Spinal cord (tissue), 10 donors: ENCODE data around the gene NPC1. TPM values are rescaled to one million over a fixed set of nuclear protein-coding genes. Genes with fewer than 3 reads are reported as not detected.
A peak's percentile ranks its signal among the peaks of the same experiment; 100 is the strongest.

ENCODE experiments used
- DNase-seq, 6 donors: peaks; one replicate each; pipeline versions ENCODE4 v3.0.0 to v3.0.0-alpha.2; 2013 to 2015; ENCODE audit warnings: low spot score in 6 of 6, low read depth in 4 of 6
- H3K27ac ChIP-seq: one replicate; pipeline ENCODE4 v1.5.1; 2013; ENCODE audit warnings: low read depth, low read length, control low read depth
- H3K27me3 ChIP-seq: one replicate; pipeline ENCODE4 v1.6.1; 2013; ENCODE audit warnings: low read length; ENCODE audit not compliant: control insufficient read depth, insufficient read depth
- H3K36me3 ChIP-seq: one replicate; pipeline ENCODE4 v1.6.1; 2013; ENCODE audit warnings: low read length; ENCODE audit not compliant: control insufficient read depth, insufficient read depth
- H3K4me1 ChIP-seq: one replicate; pipeline ENCODE4 v1.6.1; 2013; ENCODE audit warnings: low read length; ENCODE audit not compliant: control insufficient read depth, insufficient read depth
- H3K4me3 ChIP-seq: one replicate; pipeline ENCODE4 v1.5.1; 2013; ENCODE audit warnings: low read depth, low read length, control low read depth
- H3K9me3 ChIP-seq: one replicate; pipeline ENCODE4 v1.6.1; 2013; ENCODE audit warnings: low read length; ENCODE audit not compliant: control insufficient read depth, insufficient read depth
- WGBS: methylation state at CpG from one replicate; pipeline ENCODE4 v1.1.5; 2013; ENCODE audit warnings: missing lambda C conversion rate; ENCODE audit not compliant: insufficient coverage; 5-methylcytosine and 5-hydroxymethylcytosine counted together
- polyA plus RNA-seq, 2 donors: library from polyadenylated mRNA; unstranded; fragments of 120-200 nt; gene quantifications; one replicate each; pipeline ENCODE4 v1.2.1, GENCODE V29; 2013; ENCODE audit not compliant: insufficient read length in 2 of 2
- total RNA-seq, 2 donors: library from RNA; depleted of rRNA in 1 of 2; stranded (reverse); fragments of 120-200 nt in 1 of 2; fragments of >200 nt in 1 of 2; gene quantifications; one replicate each; pipeline versions ENCODE4 v1.2.3 to v1.2.4, GENCODE V29; 2013 to 2014
- donor health status: healthy.

NPC1 gene
- total and polyA plus RNA-seq, 4 donors = 29.0 to 63.4 (median 38.8) TPM

DNA sequence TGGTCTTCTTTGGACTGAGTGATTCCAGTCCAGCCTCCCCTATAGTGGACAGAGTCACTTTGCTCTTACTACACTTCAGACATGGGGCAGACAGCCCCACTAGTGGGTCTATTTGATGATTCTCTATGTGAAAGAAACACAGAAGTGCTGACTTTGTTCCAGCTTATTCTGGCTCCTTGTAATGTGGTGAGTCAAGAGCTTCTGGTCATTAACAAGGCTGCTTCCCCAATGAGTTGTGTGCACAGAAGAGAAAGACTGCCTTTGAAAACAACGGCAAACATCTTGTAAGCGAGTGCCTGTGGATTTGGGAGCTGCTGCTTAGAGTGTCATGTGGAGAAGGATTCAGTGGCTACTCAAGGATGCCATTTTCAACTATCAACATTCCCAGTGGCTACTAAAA is 43.8 kb downstream of the NPC1 start:
- no peaks in the 10 kb centered on the region for H3K4me1 ChIP-seq
- no peak overlapping the region for H3K4me3 ChIP-seq
- DNase-seq = peak in 1 of 6 donors; percentile 18
- peaks cover 57% of the 10 kb centered on the region for H3K36me3 ChIP-seq
- no peaks in the 10 kb centered on the region for H3K27me3 ChIP-seq
- no peak overlapping the region for H3K27ac ChIP-seq
- WGBS = 100% methylated on average over 1 of the region's 2 CpGs
- H3K9me3 ChIP-seq = no peaks in the 10 kb centered on the region

GRCh38 chr18:23541349-23542093 is 44.8 kb downstream of the NPC1 start:
- H3K36me3 ChIP-seq = peaks cover 61% of the 10 kb centered on the region
- DNase-seq = no peak
- H3K9me3 ChIP-seq = no peaks in the 10 kb centered on the region
- H3K4me3 ChIP-seq = no peak overlapping the region
- H3K27ac ChIP-seq = no peak overlapping the region
- H3K4me1 ChIP-seq = no peaks in the 10 kb centered on the region
- H3K27me3 ChIP-seq = no peaks in the 10 kb centered on the region
- 91% methylated on average over 8 of the region's 9 CpGs for WGBS

GRCh38 chr18:23540867-23541266 is 45.4 kb downstream of the NPC1 start:
- 90% methylated on average over 2 of the region's 5 CpGs for WGBS
- Histone ChIP-seq H3K4me1 (no peaks in the 10 kb centered on the region), H3K27ac (no peak overlapping the region), H3K27me3 (no peaks in the 10 kb centered on the region), H3K9me3 (no peaks in the 10 kb centered on the region), H3K4me3 (no peak overlapping the region), H3K36me3 (peaks cover 67% of the 10 kb centered on the region)
- no peak for DNase-seq

- 87% methylated on average over 3 of the region's 9 CpGs for WGBS
- Histone ChIP-seq H3K9me3 (no peaks in the 10 kb centered on the region), H3K4me3 (no peak overlapping the region), H3K36me3 (peaks cover 68% of the 10 kb centered on the region), H3K27me3 (no peaks in the 10 kb centered on the region), H3K4me1 (no peaks in the 10 kb centered on the region), H3K27ac (no peak overlapping the region)
- DNase-seq = no peak
Measured at GRCh38 chr18:23539911-23540525, 46.3 kb downstream of the NPC1 start.

- WGBS = 100% methylated on average over 2 of the region's 9 CpGs
- Histone ChIP-seq H3K4me3 (no peak overlapping the region), H3K4me1 (no peaks in the 10 kb centered on the region), H3K27ac (no peak overlapping the region), H3K9me3 (no peaks in the 10 kb centered on the region), H3K27me3 (no peaks in the 10 kb centered on the region), H3K36me3 (peaks cover 72% of the 10 kb centered on the region)
- DNase-seq = no peak
Measured at GRCh38 chr18:23539296-23539695, 47.0 kb downstream of the NPC1 start.

GRCh38 chr18:23538870-23539269 is 47.4 kb downstream of the NPC1 start:
- Histone ChIP-seq H3K9me3 (no peaks in the 10 kb centered on the region), H3K4me1 (no peaks in the 10 kb centered on the region), H3K27me3 (no peaks in the 10 kb centered on the region), H3K36me3 (peaks cover 72% of the 10 kb centered on the region), H3K4me3 (no peak overlapping the region), H3K27ac (no peak overlapping the region)
- 96% methylated on average over 3 of the region's 6 CpGs for WGBS
- DNase-seq = no peak

DNA sequence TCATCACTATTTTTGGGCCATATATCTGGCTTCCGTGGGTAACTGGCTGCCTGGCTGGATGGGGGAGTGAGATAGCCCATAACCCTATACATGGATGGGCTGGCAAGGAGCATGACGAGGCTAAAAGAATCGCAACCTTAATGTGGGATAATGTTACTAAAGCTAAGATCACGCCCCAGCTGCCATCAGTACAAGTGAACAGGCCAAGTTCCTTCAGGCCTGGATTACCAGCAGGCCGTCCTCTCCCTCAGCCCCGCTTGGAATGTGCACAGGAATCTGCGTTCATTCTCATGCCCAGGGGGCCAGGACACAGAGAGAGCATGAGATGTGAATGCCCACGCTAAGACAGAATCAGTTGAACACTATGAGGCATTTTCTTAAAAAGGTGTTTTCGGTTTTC is 48.3 kb downstream of the NPC1 start:
- Histone ChIP-seq H3K27ac (no peak overlapping the region), H3K36me3 (peaks cover 71% of the 10 kb centered on the region), H3K4me1 (no peaks in the 10 kb centered on the region), H3K27me3 (no peaks in the 10 kb centered on the region), H3K4me3 (no peak overlapping the region), H3K9me3 (no peaks in the 10 kb centered on the region)
- DNase-seq = no peak
- 95% methylated on average over 8 of the region's 9 CpGs for WGBS

DNA sequence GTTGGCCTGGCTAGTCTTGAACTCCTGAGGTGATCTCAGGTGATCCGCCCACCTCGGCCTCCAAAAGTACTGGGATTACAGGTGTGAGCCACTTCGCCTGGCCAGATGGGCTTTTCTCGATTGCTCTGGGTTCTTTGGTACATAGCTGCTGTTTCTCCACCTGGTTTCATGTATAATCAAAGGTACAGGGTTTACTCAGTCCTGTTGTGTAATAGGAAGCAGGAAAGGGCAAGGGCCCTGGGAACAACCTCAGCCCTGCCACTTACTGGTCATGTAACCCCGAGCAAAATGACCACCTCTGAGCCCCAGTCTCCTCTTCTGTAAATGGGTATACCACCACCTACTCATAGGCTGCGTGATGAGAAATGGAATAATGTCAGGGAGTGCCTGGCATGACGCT is 49.0 kb downstream of the NPC1 start:
- Histone ChIP-seq H3K36me3 (peaks cover 66% of the 10 kb centered on the region), H3K4me1 (no peaks in the 10 kb centered on the region), H3K4me3 (no peak overlapping the region), H3K27ac (no peak overlapping the region), H3K9me3 (no peaks in the 10 kb centered on the region), H3K27me3 (no peaks in the 10 kb centered on the region)
- 89% methylated on average over 4 of the region's 7 CpGs for WGBS
- DNase-seq = no peak

DNA sequence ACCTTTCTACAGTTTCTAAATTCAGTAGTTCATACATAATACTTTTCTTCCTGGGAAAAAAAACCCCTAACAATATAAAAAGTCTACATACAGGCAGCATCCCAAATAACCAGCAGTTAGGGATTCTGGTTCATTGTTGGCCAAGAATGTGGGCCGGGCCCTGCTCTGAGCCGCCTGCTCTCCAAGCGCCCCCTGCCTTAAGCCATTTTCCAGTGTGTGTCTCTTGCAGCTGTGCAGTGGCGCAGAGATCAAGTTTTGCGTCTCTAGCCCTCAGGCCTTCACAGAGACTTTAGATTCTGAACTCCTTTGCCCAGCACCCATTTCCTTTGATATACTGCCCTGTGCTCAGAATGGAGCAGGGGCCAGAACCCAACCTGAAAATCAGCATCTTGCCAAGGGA is 50.1 kb downstream of the NPC1 start:
- WGBS = 89% methylated on average over 5 of the region's 5 CpGs
- H3K4me3 ChIP-seq = no peak overlapping the region
- no peaks in the 10 kb centered on the region for H3K4me1 ChIP-seq
- no peaks in the 10 kb centered on the region for H3K27me3 ChIP-seq
- H3K36me3 ChIP-seq = peaks cover 63% of the 10 kb centered on the region
- H3K27ac ChIP-seq = peak overlapping the region; percentile 7
- no peaks in the 10 kb centered on the region for H3K9me3 ChIP-seq
- peak in 1 of 6 donors; percentile 27 for DNase-seq

DNA sequence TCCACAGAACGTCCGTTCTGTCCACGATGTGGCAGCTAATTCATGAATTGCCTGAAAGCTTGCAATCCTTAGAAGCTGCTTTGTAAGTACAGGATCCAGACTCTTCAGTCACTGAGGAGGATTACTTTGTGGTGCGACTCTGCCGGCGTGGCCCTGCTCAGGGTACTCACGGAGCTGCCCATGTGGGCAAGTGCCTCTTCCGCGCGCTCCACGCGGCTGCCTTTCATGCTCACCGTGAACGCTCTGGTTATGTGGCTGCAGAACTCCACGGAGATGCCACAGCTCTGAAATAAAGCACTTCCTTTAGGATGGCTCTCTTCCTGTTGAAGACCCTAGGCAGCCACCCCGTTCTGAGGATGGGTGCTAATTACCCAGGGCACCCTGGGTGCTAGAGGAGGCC is 52.0 kb downstream of the NPC1 start:
- 96% methylated on average over 16 of the region's 16 CpGs for WGBS

More for the DNA sequence above, 52.0 kb downstream of the NPC1 start:
- no peak for DNase-seq
- no peak overlapping the region for H3K27ac ChIP-seq
- H3K9me3 ChIP-seq = no peaks in the 10 kb centered on the region
- no peaks in the 10 kb centered on the region for H3K4me1 ChIP-seq
- peaks cover 66% of the 10 kb centered on the region for H3K36me3 ChIP-seq
- H3K27me3 ChIP-seq = no peaks in the 10 kb centered on the region
- H3K4me3 ChIP-seq = no peak overlapping the region
